Epidermal melanocyte (primary cell): Measurements from ENCODE around the gene ABCG1.
A peak's percentile ranks its signal among the peaks of the same experiment; 100 is the strongest.

Source experiments
- DNase-seq: peaks from one replicate; pipeline ENCODE4 v3.0.0; 2011; ENCODE audit warnings: low spot score; ENCODE audit not compliant: insufficient read length

The ABCG1 gene

DNA sequence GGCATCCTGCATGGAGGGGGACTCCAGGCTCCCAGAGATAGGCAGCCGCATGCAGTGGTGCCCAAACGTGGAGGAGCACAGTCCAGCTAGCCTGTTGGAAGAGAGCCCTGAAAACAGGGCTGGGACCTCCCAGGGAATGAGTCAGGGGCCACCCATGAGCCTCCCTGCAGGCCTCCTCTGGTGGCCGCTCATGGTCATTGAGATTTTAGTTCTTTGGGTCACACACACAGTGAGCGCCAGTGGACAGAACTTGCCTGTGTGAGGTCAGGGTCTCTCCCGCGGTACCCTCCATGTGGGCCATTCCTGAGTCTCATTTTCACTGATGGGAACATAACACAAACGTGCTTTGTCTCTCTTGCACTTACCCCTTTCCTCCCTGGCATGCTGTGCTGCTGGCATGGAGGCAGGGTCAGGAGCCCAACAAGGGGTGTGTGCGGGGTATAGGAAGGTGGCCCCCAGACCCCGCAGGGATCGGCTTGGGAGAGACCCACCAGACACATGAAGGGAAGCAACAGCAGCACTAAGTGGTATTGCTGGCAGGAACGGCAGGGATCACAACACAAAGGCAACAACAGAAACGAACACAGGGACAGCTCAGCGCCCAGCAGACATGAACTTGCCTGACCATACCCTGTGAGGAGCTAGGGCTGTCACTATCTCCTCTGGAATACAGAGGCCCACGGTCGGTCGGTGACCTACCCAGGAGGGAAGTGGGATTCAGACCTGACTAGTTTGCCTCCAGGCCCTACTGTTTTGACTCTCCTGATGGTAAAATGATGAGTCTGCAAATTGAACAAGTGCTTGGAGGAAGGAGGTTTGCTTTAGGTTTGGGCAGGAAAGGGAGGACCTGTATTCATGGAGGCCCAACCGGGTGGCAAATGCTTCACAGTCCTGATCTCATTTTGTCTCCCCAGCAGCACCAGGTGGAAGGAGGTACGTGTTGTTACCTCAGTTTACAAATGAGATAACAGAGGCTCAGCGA lies 31.8 kb downstream of the ABCG1 start:
- no peak for DNase-seq

GRCh38 chr21:42251654-42252324 lies 32.8 kb downstream of the ABCG1 start:
- no peak for DNase-seq

- no peak for DNase-seq
These were observed 33.4 kb downstream of the ABCG1 start for GRCh38 chr21:42252325-42252654.

GRCh38 chr21:42252778-42253340 lies 33.9 kb downstream of the ABCG1 start:
- DNase-seq: no peak

DNA sequence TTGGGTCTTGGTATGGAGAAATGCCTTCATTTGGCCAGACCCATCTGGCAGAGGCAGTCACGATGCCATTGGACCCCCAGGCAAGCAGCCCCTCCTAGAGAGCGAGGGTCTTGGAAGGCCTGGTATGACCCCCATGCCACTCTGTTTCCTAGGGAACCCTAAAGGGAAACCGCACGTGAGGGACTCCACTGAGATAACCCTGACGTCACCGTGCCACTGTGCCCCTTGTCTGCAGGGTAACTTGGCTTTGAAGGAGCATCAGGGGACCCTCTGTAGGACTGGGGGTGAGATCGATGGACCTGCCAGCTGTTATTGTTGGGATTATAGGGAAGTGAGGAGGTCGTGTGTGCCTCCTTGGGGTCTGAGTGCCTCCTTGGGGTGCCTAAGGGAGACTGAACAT lies 34.5 kb downstream of the ABCG1 start:
- DNase-seq: no peak

DNA sequence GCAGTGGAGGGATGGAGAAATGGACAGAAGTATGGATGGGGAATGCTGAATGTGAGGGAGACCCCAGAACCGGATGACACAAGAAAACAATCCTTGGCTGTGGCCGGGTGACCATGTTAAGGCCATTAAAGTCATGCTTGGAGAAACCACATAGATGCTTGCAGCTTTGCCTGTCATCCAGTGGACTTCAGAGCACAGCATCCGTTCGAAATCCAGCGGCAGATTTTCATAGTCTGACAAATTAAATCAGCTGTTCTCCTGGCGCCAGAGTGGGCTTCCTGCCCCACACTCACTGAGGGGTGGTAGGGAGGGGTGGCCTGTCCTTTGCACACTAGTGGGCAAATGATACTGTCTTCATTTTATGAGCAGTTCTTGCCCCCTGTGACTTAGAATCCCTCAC lies 35.1 kb downstream of the ABCG1 start:
- DNase-seq: no peak

- DNase-seq: no peak
These were observed 36.0 kb downstream of the ABCG1 start for GRCh38 chr21:42254651-42255601.

DNA sequence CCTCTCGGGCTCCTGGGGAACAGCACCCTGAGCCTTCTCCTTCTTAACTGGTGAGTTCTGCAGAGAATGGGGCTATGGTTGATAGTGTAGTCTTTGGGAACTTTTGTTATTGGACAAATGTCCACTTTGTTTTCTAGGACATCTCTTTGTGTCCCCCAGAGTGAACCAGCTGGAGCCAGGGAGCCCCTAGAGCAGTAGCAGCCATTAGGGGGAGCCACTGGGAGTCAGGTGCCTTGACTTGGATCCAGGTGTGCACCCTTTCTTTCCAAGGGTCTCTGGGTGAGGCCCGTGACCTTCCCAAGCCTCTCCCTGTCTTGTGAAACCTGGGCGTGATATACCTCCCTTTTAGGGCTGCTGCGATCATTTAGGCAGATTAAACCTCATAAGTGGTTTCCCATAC lies 36.9 kb downstream of the ABCG1 start:
- no peak for DNase-seq

- DNase-seq: no peak
These were observed 37.4 kb downstream of the ABCG1 start for GRCh38 chr21:42256316-42256715.

GRCh38 chr21:42257091-42257765 lies 38.3 kb downstream of the ABCG1 start:
- no peak for DNase-seq

- DNase-seq: peak; percentile 84
These were observed 39.4 kb downstream of the ABCG1 start for GRCh38 chr21:42258150-42258884.

DNA sequence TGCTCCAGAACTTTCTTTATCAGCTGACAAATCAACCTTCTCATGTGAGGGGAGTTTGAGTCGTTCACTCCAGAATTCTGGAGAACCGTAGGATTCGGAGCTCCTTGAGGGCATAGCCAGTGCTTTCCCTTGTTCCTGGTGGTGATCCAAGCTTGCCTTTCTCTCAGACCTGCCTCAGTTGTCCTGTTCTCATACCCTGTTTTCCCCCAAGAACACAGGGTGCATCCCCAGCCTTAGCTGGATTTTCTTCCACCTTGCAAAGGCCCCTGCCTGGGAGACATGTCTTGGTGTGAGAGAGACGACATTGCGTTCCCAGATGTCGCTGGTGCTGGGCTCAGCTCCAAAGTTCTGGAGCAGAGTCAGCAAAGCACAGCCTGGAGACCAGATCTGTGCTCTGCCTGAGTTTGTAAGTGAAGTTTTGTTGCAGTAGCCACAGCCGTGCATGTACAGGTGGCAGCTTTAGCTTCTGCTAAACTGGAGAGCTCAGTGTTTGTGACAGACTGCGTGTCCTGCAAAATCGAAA lies 40.0 kb downstream of the ABCG1 start:
- no peak for DNase-seq

DNA sequence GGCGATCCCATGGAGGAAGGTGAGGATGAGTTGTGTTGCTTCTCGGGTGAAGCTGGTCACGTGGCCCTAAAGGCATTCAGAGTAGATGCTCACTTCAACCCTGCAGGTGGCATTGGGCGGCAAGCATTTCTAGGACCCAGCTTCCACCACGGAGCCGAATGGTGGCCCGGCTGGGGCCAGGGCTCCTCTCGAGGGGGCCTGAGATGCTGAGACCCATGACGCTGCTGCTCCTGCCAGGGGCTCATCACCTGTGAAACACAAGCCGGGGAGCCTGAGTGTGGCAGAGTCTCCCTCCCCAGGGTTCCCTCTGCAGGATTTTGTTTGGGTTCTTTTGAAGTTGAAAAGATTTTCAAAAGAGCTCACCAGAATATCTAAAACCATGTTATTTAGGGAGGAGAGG lies 41.2 kb downstream of the ABCG1 start:
- no peak for DNase-seq

DNA sequence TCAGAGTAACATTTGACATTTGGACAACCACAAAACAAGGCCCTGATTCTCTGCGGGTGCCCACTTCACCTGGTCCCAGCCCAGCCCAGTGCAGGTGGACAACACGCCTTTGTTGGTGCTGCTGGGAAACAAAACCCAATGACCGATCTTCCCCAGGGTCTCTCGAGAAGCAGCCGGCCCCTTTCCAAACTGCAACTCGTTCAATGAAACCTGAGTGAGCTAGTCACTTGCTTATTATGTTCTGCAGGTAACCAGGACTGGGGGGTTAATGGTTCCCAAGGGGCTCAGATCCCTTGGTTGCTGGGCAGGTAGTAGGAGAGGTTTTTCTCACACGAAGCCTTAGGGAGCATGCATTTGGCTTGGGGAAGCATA lies 42.9 kb downstream of the ABCG1 start:
- DNase-seq: no peak

DNA sequence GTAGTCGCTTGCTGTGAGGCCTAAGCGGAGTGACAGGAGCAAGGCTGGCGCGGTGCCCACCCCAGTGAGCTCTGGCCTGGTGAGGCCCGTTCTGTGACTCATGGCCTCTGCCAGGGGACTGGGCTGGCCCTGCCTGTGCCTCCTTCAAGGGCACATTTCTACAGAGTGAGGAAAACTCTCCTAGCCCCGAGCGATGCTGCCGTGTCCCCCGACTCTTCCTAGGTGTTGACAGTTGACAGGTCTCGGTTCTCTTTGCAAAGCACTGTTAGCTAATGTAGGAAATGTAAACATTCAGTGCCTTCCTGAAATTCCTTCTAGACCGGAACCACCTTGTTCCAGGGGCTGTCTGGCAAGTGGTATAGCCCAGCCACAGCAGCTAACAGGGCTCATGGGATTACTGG lies 43.9 kb downstream of the ABCG1 start:
- DNase-seq: no peak

DNA sequence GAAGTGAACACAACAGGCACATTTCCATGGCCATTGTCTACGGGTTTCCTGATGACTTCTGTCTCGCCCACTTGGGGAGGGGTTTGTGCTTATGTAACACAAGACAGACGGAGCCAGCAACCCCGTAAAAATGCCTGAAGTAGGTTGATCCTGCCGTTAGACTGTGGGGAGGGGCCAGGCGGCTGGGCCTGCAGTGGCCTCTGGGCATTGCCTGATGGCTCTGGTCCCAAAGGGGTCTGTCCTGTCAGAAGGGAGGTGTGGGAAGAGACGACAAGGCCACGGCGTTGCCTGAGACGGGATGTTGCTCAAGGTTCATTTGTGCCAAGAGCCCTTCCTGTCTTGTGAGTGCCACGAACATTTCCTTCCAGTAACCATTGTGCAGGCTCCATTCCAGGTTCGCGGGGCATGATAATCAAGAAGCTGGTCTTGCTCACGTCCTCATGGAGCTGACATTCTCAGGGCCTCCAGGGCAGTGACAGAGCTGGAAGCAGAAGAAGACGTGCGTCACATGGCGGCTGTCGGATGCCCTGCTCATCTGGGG lies 44.7 kb downstream of the ABCG1 start:
- no peak for DNase-seq

DNA sequence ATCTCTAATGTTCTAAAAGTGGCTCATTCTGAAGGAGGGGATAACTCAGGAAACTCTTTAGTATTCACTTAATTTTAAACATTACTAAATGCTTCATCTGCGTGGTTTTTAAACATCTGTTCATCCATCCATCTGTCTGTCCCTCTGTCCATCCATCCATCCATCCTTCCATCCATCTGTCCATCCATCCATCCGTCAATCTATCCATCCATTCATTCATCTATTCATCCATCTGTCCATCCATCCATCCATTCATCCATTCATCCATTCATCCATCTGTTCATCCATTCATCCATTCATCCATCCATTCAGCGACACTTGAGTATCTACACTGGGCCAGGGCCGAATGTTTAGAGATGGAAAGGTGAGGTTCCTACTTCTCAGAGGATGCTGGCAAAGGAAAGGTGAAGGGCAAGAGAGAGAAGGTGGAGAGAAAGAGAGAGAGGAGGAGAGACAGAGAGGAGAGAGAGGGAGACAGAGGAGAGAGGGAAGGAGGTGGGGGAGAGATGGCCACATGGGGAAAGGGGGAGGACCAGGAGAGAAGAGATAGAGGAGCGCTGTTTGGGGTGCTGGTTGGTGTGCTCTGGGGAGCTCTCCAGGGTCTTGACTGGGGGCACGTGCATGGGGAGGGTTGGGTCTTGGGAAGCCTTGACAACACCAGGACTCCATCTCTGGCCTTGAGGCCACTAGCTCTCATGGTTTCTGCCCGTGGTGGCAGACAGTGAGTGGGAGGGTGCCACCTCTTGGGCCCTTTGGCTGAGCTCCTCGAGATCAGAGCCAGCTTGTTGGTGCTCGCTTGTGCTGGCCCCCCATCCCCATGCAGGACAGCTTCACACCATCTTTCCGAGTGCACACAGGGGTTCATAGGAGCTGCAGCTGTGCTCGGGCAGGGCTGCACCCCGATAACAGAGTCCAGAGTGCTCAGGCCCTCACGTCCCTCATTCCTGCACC lies 45.6 kb downstream of the ABCG1 start:
- no peak for DNase-seq

GRCh38 chr21:42265231-42265812 lies 46.4 kb downstream of the ABCG1 start:
- no peak for DNase-seq
